Nephron progenitor cell (in vitro differentiated cells): ENCODE measurements around the gene ADAM12.

Source experiments
- DNase-seq: peaks from one replicate; pipeline ENCODE4 v3.0.0; 2021
- H3K27ac Mint-ChIP-seq: 2 replicates; pipeline ENCODE4 v1.8.0; 2021; ENCODE audit warnings: mild to moderate bottlenecking, moderate library complexity, mixed read lengths
- H3K27me3 Mint-ChIP-seq: 2 replicates; pipeline ENCODE4 v1.8.0; 2021; ENCODE audit warnings: mild to moderate bottlenecking, low read depth, mixed read lengths; ENCODE audit not compliant: poor library complexity
- H3K36me3 Mint-ChIP-seq: 2 replicates; pipeline ENCODE4 v1.8.0; 2021; ENCODE audit warnings: low read depth, mixed read lengths
- H3K4me1 Mint-ChIP-seq: 2 replicates; pipeline ENCODE4 v1.8.0; 2021; ENCODE audit warnings: mixed read lengths
- H3K4me3 Mint-ChIP-seq: 2 replicates; pipeline ENCODE4 v1.8.0; 2021; ENCODE audit warnings: mild to moderate bottlenecking, moderate library complexity, mixed read lengths
- H3K9me3 Mint-ChIP-seq: 2 replicates; pipeline ENCODE4 v1.8.0; 2021; ENCODE audit warnings: mild to moderate bottlenecking, moderate library complexity, mixed read lengths
- CTCF ChIP-seq: fragments of 200-600 bp; sonication (generic); IDR thresholded peaks from 2 replicates; pipeline ENCODE4 v1.5.0; 2021; ENCODE audit warnings: antibody characterized with exemption

The ADAM12 gene

GRCh38 chr10:125967533-125967932 is 420.7 kb downstream of the ADAM12 start:
- Mint-ChIP-seq H3K4me1 (no peaks in the 10 kb centered on the region), H3K4me3 (no peak overlapping the region), H3K36me3 (peaks cover 11% of the 10 kb centered on the region), H3K27ac (no peak overlapping the region), H3K9me3 (peaks cover 19% of the 10 kb centered on the region), H3K27me3 (peaks cover 6% of the 10 kb centered on the region)
- TF ChIP-seq CTCF: no peak
- no peak for DNase-seq

- Mint-ChIP-seq H3K4me1 (no peaks in the 10 kb centered on the region), H3K9me3 (peaks cover 23% of the 10 kb centered on the region), H3K27me3 (peaks cover 6% of the 10 kb centered on the region), H3K36me3 (peaks cover 11% of the 10 kb centered on the region), H3K4me3 (no peak overlapping the region), H3K27ac (no peak overlapping the region)
- no peak for TF ChIP-seq CTCF
- no peak for DNase-seq
Measured at GRCh38 chr10:125964558-125964957, 423.7 kb downstream of the ADAM12 start.
